ACC112 (cell line): ENCODE measurements around the gene ZNF549.

Experiments used
- H2AFZ ChIP-seq: fragments of 200-600 bp; sonication (generic); one replicate; pipeline ENCODE4 v1.6.0; 2017; ENCODE audit warnings: antibody characterized with exemption, low read length; ENCODE audit not compliant: unreplicated experiment
- H3K27ac ChIP-seq: fragments of 200-600 bp; sonication (generic); 2 replicates; pipeline ENCODE4 v1.5.1; 2014; ENCODE audit warnings: low read depth, mild to moderate bottlenecking, antibody characterized with exemption, low read length, moderate library complexity
- H3K27me3 ChIP-seq: fragments of 200-600 bp; sonication (generic); 2 replicates; pipeline ENCODE4 v1.6.1; 2014; ENCODE audit warnings: mild to moderate bottlenecking, antibody characterized with exemption, low read length, moderate library complexity, mixed read lengths; ENCODE audit not compliant: insufficient read depth
- H3K36me3 ChIP-seq: fragments of 200-600 bp; sonication (generic); 2 replicates; pipeline ENCODE4 v1.6.1; 2016; ENCODE audit warnings: mild to moderate bottlenecking, antibody characterized with exemption, low read length, moderate library complexity, mixed read lengths; ENCODE audit not compliant: insufficient read depth
- H3K4me1 ChIP-seq: fragments of 200-600 bp; sonication (generic); one replicate; pipeline ENCODE4 v1.6.1; 2016; ENCODE audit warnings: low read length, mixed read lengths; ENCODE audit not compliant: insufficient read depth, unreplicated experiment, control insufficient read depth
- H3K4me3 ChIP-seq: fragments of 200-600 bp; sonication (generic); 2 replicates; pipeline ENCODE4 v1.5.1; 2014; ENCODE audit warnings: mild to moderate bottlenecking, low read depth, low read length
- H3K79me2 ChIP-seq: fragments of 200-600 bp; sonication (generic); one replicate; pipeline ENCODE4 v1.6.0; 2016; ENCODE audit warnings: low read length; ENCODE audit not compliant: control insufficient read depth, unreplicated experiment, insufficient read depth

ZNF549 gene

DNA sequence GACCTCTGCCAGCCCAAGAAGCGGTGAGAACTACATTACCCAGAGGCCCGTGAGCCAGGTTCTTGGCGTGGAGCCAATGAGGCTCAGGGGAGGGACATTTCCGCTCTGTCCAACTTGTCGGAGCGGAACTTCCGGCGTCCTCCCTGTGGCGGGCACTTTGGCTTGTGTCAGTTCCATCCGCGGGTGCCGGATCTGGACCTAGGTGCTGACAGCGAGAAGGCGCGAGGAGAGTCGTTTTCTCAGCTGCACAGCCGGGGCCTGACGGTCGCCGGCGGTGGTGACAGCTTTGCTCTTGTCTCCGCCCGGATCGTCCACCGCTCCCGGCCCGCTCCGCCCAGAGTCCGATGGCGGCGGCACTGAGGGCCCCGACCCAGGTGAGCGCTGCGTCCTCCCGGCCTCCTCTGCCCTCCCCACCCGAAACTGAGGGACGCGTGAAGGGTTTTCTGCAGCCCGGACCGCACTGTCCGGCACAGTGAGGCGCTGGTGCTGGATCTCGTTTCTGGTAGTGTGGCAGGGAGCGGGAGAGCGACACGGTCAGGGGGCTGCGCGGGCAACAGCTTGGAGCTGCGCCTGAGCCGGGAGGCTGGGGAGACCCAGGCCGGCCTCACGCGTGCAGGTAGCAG, 72.7 kb downstream of the ZNF549 start, which contains the start of gene ZNF530:
Gene ZNF530 (plus strand): TSS at position 125 of the 623 bp plus-strand sequence. CDS start 4,461 bp downstream, outside the sequence.
- Histone ChIP-seq H3K79me2 (peaks cover 21% of the 10 kb centered on the region), H2AFZ (peak within 1 kb of the TSS; percentile 67), H3K4me1 (peaks cover 3% of the 10 kb centered on the region), H3K4me3 (peak within 1 kb of the TSS; percentile 83), H3K27ac (no peak within 1 kb of the TSS), H3K27me3 (no peaks in the 10 kb centered on the region), H3K36me3 (peaks cover 13% of the 10 kb centered on the region)

DNA sequence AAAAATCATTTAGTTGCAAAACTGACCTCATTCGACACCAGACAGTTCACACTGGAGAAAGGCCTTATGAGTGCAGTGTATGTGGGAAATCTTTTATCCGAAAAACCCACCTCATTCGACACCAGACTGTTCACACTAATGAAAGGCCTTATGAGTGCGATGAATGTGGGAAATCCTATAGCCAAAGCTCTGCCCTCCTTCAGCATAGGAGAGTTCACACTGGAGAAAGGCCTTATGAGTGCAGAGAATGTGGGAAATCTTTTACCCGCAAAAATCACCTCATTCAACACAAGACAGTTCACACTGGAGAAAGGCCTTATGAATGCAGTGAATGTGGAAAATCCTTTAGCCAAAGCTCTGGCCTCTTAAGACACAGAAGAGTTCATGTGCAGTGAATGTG, 79.8 kb downstream of the ZNF549 start:
- H3K27me3 ChIP-seq: no peaks in the 10 kb centered on the region
- H2AFZ ChIP-seq: no peak overlapping the region
- peaks cover 46% of the 10 kb centered on the region for H3K36me3 ChIP-seq
- H3K27ac ChIP-seq: no peak overlapping the region
- no peak overlapping the region for H3K4me3 ChIP-seq
- peaks cover 5% of the 10 kb centered on the region for H3K79me2 ChIP-seq
- H3K4me1 ChIP-seq: no peaks in the 10 kb centered on the region
